Measurements from ENCODE around the gene ECM1.
A peak's percentile ranks its signal among the peaks of the same experiment; 100 is the strongest.

- TF ChIP-seq CTCF (IDR thresholded peaks at IDR 0.05): no peak
- peak; percentile 20 for TF ChIP-seq POLR2A (IDR thresholded peaks at IDR 0.05)
Observed at GRCh38 chr1:150558761-150559655, 51.1 kb downstream of the ECM1 start.

All from right lobe of liver (tissue), 4 donors.